K562 (cell line): ENCODE measurements around the gene GALNT18. TPM values are rescaled to one million over a fixed set of nuclear protein-coding genes. Genes with fewer than 3 reads are reported as not detected.

ENCODE experiments used
- ATAC-seq: fragments of 200-7000 bp; cut with Tn5 transposase; 3 replicates; pipeline ENCODE4 v1.9.1; 2020; ENCODE audit warnings: moderate library complexity
- BruUV-seq: library from RNA; stranded (reverse); fragments of 400-500 nt; replicated peaks from 2 replicates; lab custom pipeline; 2021; lab: Mats Ljungman, UMichigan
- CTCF ChIA-PET: fragments of 300-600 bp; formaldehyde crosslinking; extraction: SDS; loops from one replicate; lab custom pipeline; 2021; ENCODE audit warnings: low intra/inter-chr PET ratio; lab: Yijun Ruan, JAX
- POLR2A ChIA-PET: fragments of 300-600, 350-650 bp; sonication (Branson Sonifier 250); formaldehyde crosslinking; extraction: SDS; loops from one replicate; lab custom pipeline; 2021; ENCODE audit warnings: antibody characterized with exemption, inconsistent platforms; lab: Yijun Ruan, JAX
- DNase-seq, 4 experiments: peaks; one replicate each; pipeline versions ENCODE4 v3.0.0 to v3.0.0-alpha.2; 2011 to 2018; ENCODE audit warnings: low spot score in 3 of 4, mixed read lengths in 3 of 4; ENCODE audit errors: extremely low read depth in 1 of 4
- FAIRE-seq: peaks from 2 replicates; lab custom pipeline; 2011; peaks lifted over from hg19 to GRCh38; lab: Jason Lieb, UNC
- H2AFZ ChIP-seq: 2 replicates; pipeline ENCODE4 v1.6.0; 2011; ENCODE audit warnings: low read depth, low read length, control low read depth, inconsistent platforms
- H3K27ac ChIP-seq: fragments of 200-600 bp; 3 replicates; pipeline ENCODE4 v1.8.0; 2011; ENCODE audit warnings: low read depth, mild to moderate bottlenecking, control low read depth, inconsistent platforms, low read length, moderate library complexity, mixed read lengths; ENCODE audit errors: extremely low read depth
- H3K27me3 ChIP-seq, 2 experiments: fragments of 300-600 bp in 1 of 2; 2 replicates in 1 of 2; 3 replicates in 1 of 2; pipeline versions ENCODE4 v1.6.0 to v1.8.0; 2011; ENCODE audit warnings: inconsistent platforms in 2 of 2, low read length in 2 of 2, mild to moderate bottlenecking in 1 of 2, mixed read lengths in 1 of 2, moderate library complexity in 1 of 2; ENCODE audit not compliant: control insufficient read depth in 2 of 2, insufficient read depth in 2 of 2
- H3K36me3 ChIP-seq: fragments of 300-600 bp; 3 replicates; pipeline ENCODE4 v1.8.0; 2011; ENCODE audit warnings: mild to moderate bottlenecking, low read length, inconsistent platforms; ENCODE audit not compliant: control insufficient read depth, insufficient read depth
- H3K4me1 ChIP-seq, 2 experiments: fragments of 200-600 bp in 1 of 2; replicated peaks in 1 of 2; 2 replicates in 1 of 2; 3 replicates in 1 of 2; pipeline versions ENCODE4 v1.5.1 to v1.8.0; 2011; ENCODE audit warnings: inconsistent platforms in 2 of 2, low read length in 2 of 2, mild to moderate bottlenecking in 1 of 2, mixed read lengths in 1 of 2, moderate library complexity in 1 of 2; ENCODE audit not compliant: control insufficient read depth in 2 of 2, insufficient read depth in 2 of 2
- H3K4me2 ChIP-seq: 2 replicates; pipeline ENCODE4 v1.6.1; 2011; ENCODE audit warnings: low read length, control low read depth, inconsistent platforms, mixed read lengths; ENCODE audit not compliant: insufficient read depth
- H3K4me3 ChIP-seq: fragments of 200-600 bp; sonication (generic), shearing (Covaris generic); 2 replicates; pipeline ENCODE4 v1.5.1; 2016; ENCODE audit warnings: control low read depth, inconsistent platforms
- H3K79me2 ChIP-seq: fragments of 200-600 bp; 3 replicates; pipeline ENCODE4 v1.8.0; 2011; ENCODE audit warnings: low read length, inconsistent platforms; ENCODE audit not compliant: control insufficient read depth, insufficient read depth
- H3K9ac ChIP-seq, 2 experiments: 2 replicates each; pipeline versions ENCODE4 v1.6.0 to v1.6.1; 2011; ENCODE audit warnings: low read depth in 2 of 2, low read length in 2 of 2, control low read depth in 1 of 2, inconsistent platforms in 1 of 2, mild to moderate bottlenecking in 1 of 2, mixed read lengths in 1 of 2; ENCODE audit not compliant: insufficient read depth in 1 of 2
- H3K9me1 ChIP-seq: one replicate; pipeline ENCODE4 v1.6.0; 2011; ENCODE audit warnings: inconsistent platforms, mild to moderate bottlenecking, low read length, moderate library complexity; ENCODE audit not compliant: control insufficient read depth, insufficient read depth
- H3K9me3 ChIP-seq: replicated peaks from 2 replicates; pipeline ENCODE4 v1.5.1; 2011; ENCODE audit warnings: low read depth, low read length, inconsistent platforms; ENCODE audit not compliant: control insufficient read depth, insufficient read depth
- H4K20me1 ChIP-seq: replicated peaks from 2 replicates; pipeline ENCODE4 v1.6.1; 2011; ENCODE audit warnings: low read length, inconsistent platforms, mixed read lengths; ENCODE audit not compliant: control insufficient read depth, insufficient read depth
- CHAMP1 ChIP-seq: fragments of 450-650 bp; IDR thresholded peaks from 2 replicates; pipeline ENCODE4 v1.6.1; 2016; ENCODE audit warnings: mild to moderate bottlenecking
- E4F1 ChIP-seq: fragments of 250-450 bp; sonication (Bioruptor Pico); IDR thresholded peaks from 2 replicates; pipeline ENCODE4 v1.5.0; 2021; ENCODE audit warnings: mild to moderate bottlenecking, borderline replicate concordance
- GATAD2A ChIP-seq: fragments of 450-650 bp; IDR thresholded peaks from 2 replicates; pipeline ENCODE4 v1.6.1; 2017
- MEIS2 ChIP-seq: fragments of 450-650 bp; IDR thresholded peaks from 2 replicates; pipeline ENCODE4 v1.6.1; 2014; ENCODE audit warnings: mild to moderate bottlenecking; ENCODE audit not compliant: partially characterized antibody
- MIER1 ChIP-seq: fragments of 450-650 bp; IDR thresholded peaks from 2 replicates; pipeline ENCODE4 v1.6.1; 2016; ENCODE audit warnings: antibody characterized with exemption, mild to moderate bottlenecking, low read depth
- NFIX ChIP-seq: fragments of 250-450 bp; sonication (Bioruptor Pico); IDR thresholded peaks from 2 replicates; pipeline ENCODE4 v1.4.0; 2020; ENCODE audit warnings: low read depth, mild to moderate bottlenecking, moderate library complexity
- PRMT5 ChIP-seq: sonication (generic); formaldehyde crosslinking; IDR thresholded peaks from 2 replicates; pipeline ENCODE4 v1.5.0; 2020; ENCODE audit warnings: missing genetic modification reagents
- RCOR1 ChIP-seq, 2 experiments: IDR thresholded peaks; 2 replicates each; pipeline ENCODE4 v1.6.1; 2012; ENCODE audit warnings: low read depth in 2 of 2, low read length in 2 of 2, borderline replicate concordance in 1 of 2, improper control_type of control experiment in 1 of 2
- ZNF134 ChIP-seq: fragments of 250-450 bp; sonication (Bioruptor Pico); conservative IDR thresholded peaks from 2 replicates; pipeline ENCODE4 v1.4.0; 2020
- ZNF354B ChIP-seq: fragments of 250-450 bp; sonication (Bioruptor Pico); IDR thresholded peaks from 2 replicates; pipeline ENCODE4 v1.4.0; 2020
- ZNF57 ChIP-seq: fragments of 450-650 bp; formaldehyde crosslinking; IDR thresholded peaks from 2 replicates; pipeline ENCODE4 v1.4.0; 2020; ENCODE audit warnings: mild to moderate bottlenecking, moderate library complexity
- ZNF584 ChIP-seq: fragments of 200-800 bp; sonication (Bioruptor generic); IDR thresholded peaks from 2 replicates; pipeline ENCODE4 v1.6.1; 2016; ENCODE audit warnings: low read depth, mild to moderate bottlenecking, missing genetic modification characterization, missing compliant biosample characterization
- ZNF740 ChIP-seq, 3 experiments: fragments of 200-800 bp in 1 of 3; sonication (Bioruptor generic) in 1 of 3; sonication (generic) in 1 of 3; formaldehyde crosslinking in 1 of 3; IDR thresholded peaks; 2 replicates each; pipeline versions ENCODE4 v1.6.1 to v1.8.0; 2016 to 2022; ENCODE audit warnings: mild to moderate bottlenecking in 2 of 3, missing compliant biosample characterization in 2 of 3, missing genetic modification characterization in 2 of 3, missing genetic modification reagents in 1 of 3
- WGBS: fragments of 100-300 bp; shearing (Covaris generic); methylation state at CpG from one replicate; pipeline ENCODE4 v1.1.6; 2016; ENCODE audit warnings: low coverage, mixed read lengths; ENCODE audit not compliant: insufficient coverage; ENCODE audit errors: missing lambda C conversion rate; 5-methylcytosine and 5-hydroxymethylcytosine counted together
- in situ Hi-C: fragments of 300-500 bp; cut with MboI; formaldehyde crosslinking; loops from 4 replicates; pipeline ENCODE4 v1.15.0; 2018; ENCODE audit warnings: inconsistent platforms, mixed read lengths
- intact Hi-C: fragments of 100-400 bp; cut with micrococcal nuclease; formaldehyde crosslinking; loops from 2 replicates; pipeline ENCODE4 v1.14.2; 2022
- polyA plus RNA-seq, 8 experiments: library from polyadenylated mRNA; depleted of rRNA in 4 of 8; stranded (reverse) in 5 of 8; unstranded in 3 of 8; fragments of >200 nt; fragmentation: Nextera tagmentation in 2 of 8; fragmentation: Illumina TruSeq in 1 of 8; extraction: Ambion mirVana in 2 of 8; extraction: Trizol in 1 of 8; gene quantifications; 2 replicates each; pipeline versions ENCODE4 v1.2.1 to v1.2.3, GENCODE V29; 2011 to 2014; ENCODE audit warnings: inconsistent platforms in 1 of 8, missing spikeins in 1 of 8
- total RNA-seq, 7 experiments: library from RNA; depleted of rRNA in 6 of 7; stranded (reverse); fragments of >200 nt in 6 of 7; fragmentation: Illumina TruSeq in 2 of 7; extraction: Trizol in 2 of 7; gene quantifications; 2 replicates each; pipeline versions ENCODE4 v1.2.1 to v1.2.3, GENCODE V29; 2011 to 2021; ENCODE audit warnings: low replicate concordance in 1 of 7

Gene GALNT18
- total and polyA plus RNA-seq, 9 of the 15 experiments (the other 6 are each of a cell fraction or from before 2014, with no cell fraction given): not detected

- ATAC-seq: no peak
- Histone ChIP-seq H3K36me3 (no peaks in the 10 kb centered on the region), H3K27ac (no peak overlapping the region), H3K9me1 (no peaks in the 10 kb centered on the region), H2AFZ (no peak overlapping the region), H3K79me2 (no peaks in the 10 kb centered on the region), H3K9ac (no peak overlapping the region), H3K4me1 (no peaks in the 10 kb centered on the region), H3K4me2 (no peak overlapping the region), H4K20me1 (0 out of 2 replicates have a peak, but pooled peaks cover 3% of the 10 kb centered on the region), H3K4me3 (no peak overlapping the region), H3K9me3 (no peaks in the 10 kb centered on the region), H3K27me3 (peaks cover 0 to 31% of the 10 kb centered on the region in 2 experiments; a peak in 3 of 5 replicates)
- FAIRE-seq: no peak
- 0% methylated on average over 3 of the region's 3 CpGs for WGBS
- BruUV-seq: no TSS peak
- ChIA-PET POLR2A (interaction anchor here (0.6 kb wide), 1 partner anchor 43 kb away, joined by 3 read pairs; no protein-coding TSS in a partner anchor), CTCF (no interaction called here)
- DNase-seq: no peak
- TF ChIP-seq NFIX (no peak), ZNF57 (CRISPR knock-in tag) (no peak), GATAD2A (no peak), ZNF354B (no peak), MIER1 (no peak), ZNF584 (CRISPR knock-in tag) (no peak), CHAMP1 (no peak), PRMT5 (CRISPR knock-in tag) (no peak), MEIS2 (no peak), RCOR1 (IDR thresholded peaks at IDR 0.05; ENCODE audit: borderline replicate concordance in 1 of 2, low read depth in 2 of 2, low read length in 2 of 2) (no peak), ZNF740 (CRISPR knock-in tag; IDR thresholded peaks at IDR 0.05) (no peak), ZNF740 (tag; IDR thresholded peaks at IDR 0.05) (no peak), ZNF134 (CRISPR knock-in tag) (no peak), E4F1 (CRISPR knock-in tag) (no peak)
- intact Hi-C loops: no loop called here
- in situ Hi-C loops: no loop called here
These were observed 327.3 kb downstream of the GALNT18 start for GRCh38 chr11:11294551-11294855.
